Endothelial cell of umbilical vein (primary cell): ENCODE results near the gene C1orf159. TPM values are rescaled to one million over a fixed set of nuclear protein-coding genes. Genes with fewer than 3 reads are reported as not detected.

ENCODE experiments used
- BruUV-seq: library from RNA; stranded (reverse); fragments of 400-500 nt; replicated peaks from 2 replicates; lab custom pipeline; 2021; lab: Mats Ljungman, UMichigan
- CTCF ChIA-PET: fragments of 300-600, 350-600 bp; sonication (Branson Sonifier 250); formaldehyde crosslinking; loops from one replicate; lab custom pipeline; 2021; ENCODE audit warnings: antibody characterized with exemption, inconsistent platforms; lab: Charles Lee
- POLR2A ChIA-PET: fragments of 300-600, 350-600 bp; sonication (Branson Sonifier 250); formaldehyde crosslinking; loops from one replicate; lab custom pipeline; 2021; ENCODE audit warnings: antibody characterized with exemption, inconsistent platforms; lab: Charles Lee
- DNase-seq: peaks from one replicate; pipeline ENCODE4 v3.0.0-alpha.2; 2011; ENCODE audit warnings: low read depth, low spot score
- FAIRE-seq: peaks from 2 replicates; lab custom pipeline; 2011; peaks lifted over from hg19 to GRCh38; lab: Jason Lieb, UNC
- H2AFZ ChIP-seq: 2 replicates; pipeline ENCODE4 v1.6.0; 2012; ENCODE audit warnings: low read depth, low read length, control low read depth, inconsistent platforms
- H3K27ac ChIP-seq: 2 replicates; pipeline ENCODE4 v1.5.1; 2011; ENCODE audit warnings: low read depth, mild to moderate bottlenecking, control low read depth, low read length, moderate library complexity; ENCODE audit not compliant: insufficient read depth
- H3K27me3 ChIP-seq, 2 experiments: 2 replicates each; pipeline versions ENCODE4 v1.6.0 to v1.6.1; 2011; ENCODE audit warnings: low read length in 2 of 2, mixed read lengths in 1 of 2; ENCODE audit not compliant: control insufficient read depth in 2 of 2, insufficient read depth in 2 of 2
- H3K36me3 ChIP-seq, 2 experiments: 2 replicates in 1 of 2; 3 replicates in 1 of 2; pipeline ENCODE4 v1.5.1; 2011; ENCODE audit warnings: low read length in 2 of 2, mild to moderate bottlenecking in 1 of 2, moderate library complexity in 1 of 2; ENCODE audit not compliant: control insufficient read depth in 2 of 2, insufficient read depth in 2 of 2; ENCODE audit errors: extremely low read depth in 1 of 2
- H3K4me1 ChIP-seq: 3 replicates; pipeline ENCODE4 v1.5.1; 2011; ENCODE audit warnings: mild to moderate bottlenecking, low read length; ENCODE audit not compliant: control insufficient read depth, insufficient read depth; ENCODE audit errors: extremely low read depth
- H3K4me2 ChIP-seq: 2 replicates; pipeline ENCODE4 v1.6.1; 2011; ENCODE audit warnings: low read length, control low read depth, mixed read lengths; ENCODE audit not compliant: insufficient read depth
- H3K4me3 ChIP-seq, 3 experiments: fragments of 200-600 bp in 1 of 3; sonication (generic), shearing (Covaris generic) in 1 of 3; replicated peaks in 1 of 3; 2 replicates each; pipeline ENCODE4 v1.5.1; 2011 to 2016; ENCODE audit warnings: control low read depth in 3 of 3, low read length in 3 of 3, mild to moderate bottlenecking in 2 of 3, inconsistent platforms in 1 of 3, low read depth in 1 of 3, moderate library complexity in 1 of 3; ENCODE audit not compliant: insufficient read depth in 1 of 3
- H3K79me2 ChIP-seq: 2 replicates; pipeline ENCODE4 v1.6.0; 2012; ENCODE audit warnings: low read length, inconsistent platforms; ENCODE audit not compliant: control insufficient read depth, insufficient read depth
- H3K9ac ChIP-seq: replicated peaks from 2 replicates; pipeline ENCODE3; 2011; ENCODE audit warnings: low read length, control low read depth; ENCODE audit not compliant: insufficient read depth; ENCODE audit errors: extremely low read depth
- H3K9me1 ChIP-seq: replicated peaks from 3 replicates; pipeline ENCODE4 v1.6.0; 2011; ENCODE audit warnings: mild to moderate bottlenecking, low read length; ENCODE audit not compliant: control insufficient read depth, insufficient read depth; ENCODE audit errors: extremely low read depth
- H3K9me3 ChIP-seq: replicated peaks from 2 replicates; pipeline ENCODE4 v1.5.1; 2012; ENCODE audit warnings: low read length, inconsistent platforms; ENCODE audit not compliant: control insufficient read depth, insufficient read depth
- H4K20me1 ChIP-seq: replicated peaks from 2 replicates; pipeline ENCODE3; 2011; ENCODE audit warnings: mild to moderate bottlenecking, low read length; ENCODE audit not compliant: control insufficient read depth, insufficient read depth; ENCODE audit errors: extremely low read depth
- GATA2 ChIP-seq: IDR thresholded peaks from 2 replicates; pipeline ENCODE4 v1.7.0; 2011; ENCODE audit warnings: low read depth, mild to moderate bottlenecking, moderate library complexity, mixed read lengths, low read length; ENCODE audit not compliant: insufficient read length, insufficient read depth
- JUN ChIP-seq: IDR thresholded peaks from 2 replicates; pipeline ENCODE4 v1.6.1; 2011; ENCODE audit warnings: borderline replicate concordance, low read depth; ENCODE audit not compliant: insufficient read length, insufficient read depth
- MYC ChIP-seq: IDR thresholded peaks from one replicate; pipeline ENCODE4 v1.6.1; 2011; ENCODE audit warnings: mild to moderate bottlenecking, low read depth, low read length
- POLR2A ChIP-seq: IDR thresholded peaks from 2 replicates; pipeline ENCODE4 v1.6.1; 2012; ENCODE audit warnings: low read depth, mild to moderate bottlenecking, control low read depth, low read length
- POLR2AphosphoS5 ChIP-seq: IDR thresholded peaks from 2 replicates; pipeline ENCODE4 v1.6.1; 2012; ENCODE audit warnings: low read depth, mild to moderate bottlenecking, control low read depth, low read length, moderate library complexity; ENCODE audit not compliant: insufficient read depth
- dilution Hi-C: fragments of 300-500 bp; cut with MboI; formaldehyde crosslinking; loops from one replicate; pipeline ENCODE4 v1.15.0; 2019; ENCODE audit warnings: low sequenced_read_pairs; ENCODE audit not compliant: extremely low pct_ligation_motif_present
- intact Hi-C: fragments of 100-400 bp; cut with micrococcal nuclease; formaldehyde crosslinking; loops from one replicate; pipeline ENCODE4 v1.10.0; 2022
- polyA plus RNA-seq, 4 experiments: library from polyadenylated mRNA; depleted of rRNA in 3 of 4; stranded (reverse) in 3 of 4; unstranded in 1 of 4; fragments of >200 nt; gene quantifications; 2 replicates each; pipeline versions ENCODE4 v1.2.1 to v1.2.3, GENCODE V29; 2011 to 2012; ENCODE audit warnings: missing spikeins in 1 of 4
- total RNA-seq: library from RNA; stranded (reverse); gene quantifications from 2 replicates; pipeline ENCODE4 v1.2.3, GENCODE V29; 2021
- TF ChIP-seq, protein P1 (sequence below), 2 donors: IDR thresholded peaks; 1 replicate in 1 of 2; 2 replicates in 1 of 2; pipeline ENCODE4 v1.5.1; 2011; ENCODE audit warnings: low read length in 2 of 2, mild to moderate bottlenecking in 2 of 2, moderate library complexity in 2 of 2, control low read depth in 1 of 2, inconsistent platforms in 1 of 2, low read depth in 1 of 2; ENCODE audit not compliant: insufficient read depth in 1 of 2; ENCODE audit errors: extremely low read depth in 1 of 2

Gene C1orf159
- total and polyA plus RNA-seq, 2 donors (not counting 3 experiments of a cell fraction or from before 2014, with no cell fraction given), result 16.1 to 20.1 TPM

DNA sequence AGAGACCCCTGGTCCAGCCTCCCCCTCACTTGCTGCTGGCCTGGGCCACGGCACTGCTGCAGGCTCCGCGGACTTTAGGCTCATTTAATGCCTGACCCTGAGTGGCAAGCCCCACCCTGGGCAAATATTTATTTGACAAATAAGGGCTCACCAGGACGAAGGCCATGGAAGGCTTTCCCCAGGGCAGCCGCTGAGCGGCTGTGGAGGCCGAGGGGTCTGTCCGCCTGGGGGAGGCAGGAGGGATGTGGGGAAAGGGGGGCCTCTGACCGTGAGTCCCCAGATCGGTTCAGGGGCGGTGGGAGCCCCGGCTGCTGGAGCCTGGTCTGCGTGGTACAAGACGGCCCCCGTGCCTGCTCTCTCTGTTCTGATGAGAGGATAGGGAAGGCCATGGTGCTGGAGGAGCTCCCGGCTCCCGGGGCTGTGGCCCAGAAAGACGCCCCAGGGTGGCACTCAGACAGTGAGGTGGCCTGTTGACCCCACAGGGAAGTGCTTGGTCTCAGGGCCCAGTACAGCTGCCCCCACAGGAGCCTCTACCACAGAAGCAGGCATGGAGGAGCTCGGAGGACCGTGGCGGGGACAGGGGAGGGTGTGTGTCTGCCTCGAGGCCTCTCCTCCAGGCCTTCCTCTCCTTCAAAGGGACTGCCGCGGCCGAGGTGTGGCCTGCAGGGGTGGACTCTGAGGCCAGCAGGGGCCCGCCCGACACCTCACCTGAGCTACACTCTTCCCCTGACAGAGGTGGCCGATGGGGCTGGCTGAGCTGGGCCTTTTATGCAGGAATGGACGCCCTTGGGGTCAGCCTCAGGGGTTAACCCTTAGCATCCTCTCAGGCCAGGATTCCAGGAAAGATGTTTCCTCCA, 9.1 kb upstream of the C1orf159 start:
- DNase-seq, result no peak
- TF ChIP-seq GATA2, result no peak
- TF ChIP-seq, protein P1, sequence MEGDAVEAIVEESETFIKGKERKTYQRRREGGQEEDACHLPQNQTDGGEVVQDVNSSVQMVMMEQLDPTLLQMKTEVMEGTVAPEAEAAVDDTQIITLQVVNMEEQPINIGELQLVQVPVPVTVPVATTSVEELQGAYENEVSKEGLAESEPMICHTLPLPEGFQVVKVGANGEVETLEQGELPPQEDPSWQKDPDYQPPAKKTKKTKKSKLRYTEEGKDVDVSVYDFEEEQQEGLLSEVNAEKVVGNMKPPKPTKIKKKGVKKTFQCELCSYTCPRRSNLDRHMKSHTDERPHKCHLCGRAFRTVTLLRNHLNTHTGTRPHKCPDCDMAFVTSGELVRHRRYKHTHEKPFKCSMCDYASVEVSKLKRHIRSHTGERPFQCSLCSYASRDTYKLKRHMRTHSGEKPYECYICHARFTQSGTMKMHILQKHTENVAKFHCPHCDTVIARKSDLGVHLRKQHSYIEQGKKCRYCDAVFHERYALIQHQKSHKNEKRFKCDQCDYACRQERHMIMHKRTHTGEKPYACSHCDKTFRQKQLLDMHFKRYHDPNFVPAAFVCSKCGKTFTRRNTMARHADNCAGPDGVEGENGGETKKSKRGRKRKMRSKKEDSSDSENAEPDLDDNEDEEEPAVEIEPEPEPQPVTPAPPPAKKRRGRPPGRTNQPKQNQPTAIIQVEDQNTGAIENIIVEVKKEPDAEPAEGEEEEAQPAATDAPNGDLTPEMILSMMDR (IDR thresholded peaks at IDR 0.05; ENCODE audit: extremely low read depth in 1 of 2, insufficient read depth in 1 of 2, low read depth in 1 of 2, low read length in 2 of 2), result no peak
- no peak for TF ChIP-seq JUN
- no peak for TF ChIP-seq POLR2A
- no peak for TF ChIP-seq POLR2AphosphoS5
- no peak for TF ChIP-seq MYC
- H3K9me1 ChIP-seq, result no peaks in the 10 kb centered on the region
- no peak overlapping the region for H3K27ac ChIP-seq
- intact Hi-C loops, result loop anchor here (5.0 kb wide), 2 partner anchors 122 to 182 kb away; partner anchors contain the start of genes ACAP3, C1QTNF12 and PUSL1
- H3K27me3 ChIP-seq, result no peaks in the 10 kb centered on the region
- H4K20me1 ChIP-seq, result no peaks in the 10 kb centered on the region
- H3K4me2 ChIP-seq, result no peak overlapping the region
- H3K9ac ChIP-seq, result no peak overlapping the region
- no TSS peak for BruUV-seq
- CTCF ChIA-PET, result interaction anchor here (0.8 to 4.1 kb wide), 6 partner anchors 28 to 167 kb away, joined by 3 to 18 read pairs (median 6); partner anchors contain the start of genes B3GALT6 and SDF4
- POLR2A ChIA-PET, result no interaction called here
- H3K9me3 ChIP-seq, result no peaks in the 10 kb centered on the region
- H2AFZ ChIP-seq, result no peak overlapping the region
- H3K4me3 ChIP-seq, result no peak overlapping the region
- dilution Hi-C loops, result no loop called here
- no peak for FAIRE-seq
- H3K79me2 ChIP-seq, result no peaks in the 10 kb centered on the region
- no peaks in the 10 kb centered on the region for H3K4me1 ChIP-seq
- H3K36me3 ChIP-seq, result no peaks in the 10 kb centered on the region
